Motor neuron (in vitro differentiated cells): ENCODE results near the gene EIF2AK2. TPM values are rescaled to one million over a fixed set of nuclear protein-coding genes. Genes with fewer than 3 reads are reported as not detected.

Experiments used
- ATAC-seq, 8 experiments: fragments of 200-7000 bp; cut with Tn5 transposase; replicated peaks in 6 of 8; 2 replicates each; pipeline ENCODE4 v1.8.0; 2021; ENCODE audit warnings: mild to moderate bottlenecking in 8 of 8, moderate library complexity in 8 of 8
- H3K27ac ChIP-seq, 2 donors: fragments of 250-450 bp; sonication (Bioruptor Pico); 2 replicates each; pipeline ENCODE4 v1.9.0; 2021; ENCODE audit warnings: antibody characterized with exemption in 2 of 2, mild to moderate bottlenecking in 2 of 2, moderate library complexity in 1 of 2
- H3K4me1 ChIP-seq, 2 donors: fragments of 250-450 bp; sonication (Bioruptor Pico); replicated peaks in 1 of 2; 2 replicates each; pipeline ENCODE4 v1.6.1; 2021; ENCODE audit warnings: antibody characterized with exemption in 2 of 2, mild to moderate bottlenecking in 2 of 2, moderate library complexity in 1 of 2
- H3K4me3 ChIP-seq, 5 donors: fragments of 250-450 bp; sonication (Bioruptor Pico); 2 replicates each; pipeline ENCODE4 v1.9.0; 2021; ENCODE audit warnings: antibody characterized with exemption in 5 of 5, mild to moderate bottlenecking in 5 of 5, moderate library complexity in 4 of 5
- WGBS, 10 experiments: fragments of 450-650 bp; shearing (Covaris generic); methylation state at CpG; one replicate each; pipeline ENCODE4 v1.0.0; 2022; 5-methylcytosine and 5-hydroxymethylcytosine counted together
- in situ Hi-C, 9 experiments: fragments of 400-800 bp; cut with MboI; loops; one replicate each; pipeline ENCODE4 v1.15.0; 2021; ENCODE audit warnings: low sequenced_read_pairs in 9 of 9, low pct_unique_long_range_greater_than_20kb in 2 of 9; ENCODE audit not compliant: unreplicated experiment in 9 of 9
- total RNA-seq, 8 experiments: library from RNA; unstranded; fragments of 300-600 nt; gene quantifications; 2 replicates each; pipeline versions ENCODE4 v1.2.3 to v1.2.4, GENCODE V29; 2022

Gene EIF2AK2
- total RNA-seq, 8 experiments from 2014 or later: 7.1 to 38.2 (median 20.0) TPM

DNA sequence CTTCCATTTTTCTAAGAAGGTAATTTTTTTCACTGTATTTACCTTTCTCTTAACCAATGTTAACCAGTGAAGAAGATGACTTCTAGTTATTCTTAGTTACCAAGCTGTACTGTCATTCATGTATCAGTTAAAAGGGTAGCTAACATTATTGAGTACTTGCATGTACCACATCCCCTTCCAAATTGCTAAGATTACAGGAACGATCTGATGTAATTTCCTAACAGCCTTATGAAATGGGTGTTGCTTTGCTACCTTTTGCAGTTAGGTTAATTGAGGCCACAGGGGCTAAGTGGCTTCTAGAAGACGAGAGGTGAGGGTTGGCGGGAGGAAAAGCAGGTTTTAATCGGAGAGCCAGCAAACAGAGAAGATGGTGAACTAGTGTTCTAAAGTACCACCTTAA lies 33.5 kb upstream of the EIF2AK2 start:
- Histone ChIP-seq H3K4me1 (no peaks in the 10 kb centered on the region), H3K27ac (no peak overlapping the region), H3K4me3 (no peak overlapping the region)
- ATAC-seq: peak in 1 of 8 experiments; percentile 48
- in situ Hi-C loops: no loop called here
- 33 to 100% (median 93%) methylated on average over 1 to 4 of the region's 4 CpGs; no CpG with 5 or more reads in 2 of the 10 experiments for WGBS, 10 experiments

DNA sequence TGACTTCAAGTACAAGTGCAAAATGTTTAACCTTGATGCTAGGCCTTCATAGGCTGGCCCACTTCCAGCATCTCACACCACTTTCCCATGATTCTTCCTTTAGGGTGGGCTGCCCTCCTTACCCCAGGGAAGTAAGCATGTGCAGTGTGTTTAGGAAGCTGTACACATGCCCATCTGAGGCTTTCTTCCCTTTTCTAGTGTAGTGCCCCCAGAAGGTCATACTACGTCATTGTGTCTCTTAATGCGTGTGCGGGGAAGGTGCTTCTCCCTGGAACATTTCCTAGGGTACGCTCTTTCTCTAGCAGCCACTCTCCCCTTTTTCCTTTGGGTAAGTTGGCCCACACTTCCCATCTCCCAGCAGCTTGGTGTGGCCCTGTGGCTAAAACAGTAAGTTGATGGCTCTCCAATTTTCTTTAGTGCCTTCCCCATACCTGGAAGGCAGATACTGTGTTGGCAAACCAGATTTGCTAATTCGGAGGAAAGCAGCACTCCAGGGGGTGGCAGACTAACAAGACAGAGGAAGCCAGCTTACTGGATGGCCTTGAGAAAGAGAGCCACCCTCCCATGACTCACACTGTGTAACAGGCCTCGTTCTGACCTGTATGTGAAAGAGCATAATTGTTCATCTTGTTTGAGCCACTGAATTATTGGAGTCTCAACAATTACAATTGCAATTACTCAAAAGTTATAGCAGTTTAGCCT lies 32.8 kb upstream of the EIF2AK2 start:
- in situ Hi-C loops: no loop called here
- ATAC-seq: peak; percentile 73 to 100 (median 92)
- Histone ChIP-seq H3K4me1 (no peaks in the 10 kb centered on the region), H3K27ac (no peak overlapping the region), H3K4me3 (no peak overlapping the region)
- 0 to 74% (median 55%) methylated on average over 1 to 6 of the region's 6 CpGs; no CpG with 5 or more reads in 4 of the 10 experiments for WGBS, 10 experiments

DNA sequence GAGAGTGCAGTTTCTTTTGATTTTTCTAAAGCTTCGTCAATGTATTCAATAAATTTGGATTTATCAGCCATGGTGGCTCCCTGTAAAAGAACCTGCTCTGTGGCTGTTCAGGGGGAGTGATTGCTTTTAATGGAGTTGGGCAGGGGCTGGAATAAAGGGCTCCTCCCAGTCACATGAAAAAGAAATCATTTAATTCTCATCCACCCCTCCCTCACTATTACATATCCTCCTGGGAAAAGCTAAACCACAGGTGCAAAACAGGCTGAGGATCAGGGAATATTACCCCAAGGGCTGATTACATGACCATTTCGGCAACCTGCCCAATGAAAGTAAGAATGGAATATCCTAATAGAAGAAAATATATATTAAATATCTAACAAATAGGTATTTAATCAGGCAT lies 31.8 kb upstream of the EIF2AK2 start, which contains the start of gene SULT6B1:
Gene SULT6B1 (minus strand): TSS at position 101 of the 400 bp plus-strand sequence. CDS start 30 bp downstream, at position 71.
- no peak for ATAC-seq
- in situ Hi-C loops: no loop called here
- no peaks in the 10 kb centered on the region for H3K4me1 ChIP-seq
- WGBS, 10 experiments: 60 to 100% (median 86%) methylated on average over 1 to 2 of the region's 2 CpGs; no CpG with 5 or more reads in 3 of the 10 experiments
- no peak within 1 kb of the TSS for H3K4me3 ChIP-seq
- no peak within 1 kb of the TSS for H3K27ac ChIP-seq

DNA sequence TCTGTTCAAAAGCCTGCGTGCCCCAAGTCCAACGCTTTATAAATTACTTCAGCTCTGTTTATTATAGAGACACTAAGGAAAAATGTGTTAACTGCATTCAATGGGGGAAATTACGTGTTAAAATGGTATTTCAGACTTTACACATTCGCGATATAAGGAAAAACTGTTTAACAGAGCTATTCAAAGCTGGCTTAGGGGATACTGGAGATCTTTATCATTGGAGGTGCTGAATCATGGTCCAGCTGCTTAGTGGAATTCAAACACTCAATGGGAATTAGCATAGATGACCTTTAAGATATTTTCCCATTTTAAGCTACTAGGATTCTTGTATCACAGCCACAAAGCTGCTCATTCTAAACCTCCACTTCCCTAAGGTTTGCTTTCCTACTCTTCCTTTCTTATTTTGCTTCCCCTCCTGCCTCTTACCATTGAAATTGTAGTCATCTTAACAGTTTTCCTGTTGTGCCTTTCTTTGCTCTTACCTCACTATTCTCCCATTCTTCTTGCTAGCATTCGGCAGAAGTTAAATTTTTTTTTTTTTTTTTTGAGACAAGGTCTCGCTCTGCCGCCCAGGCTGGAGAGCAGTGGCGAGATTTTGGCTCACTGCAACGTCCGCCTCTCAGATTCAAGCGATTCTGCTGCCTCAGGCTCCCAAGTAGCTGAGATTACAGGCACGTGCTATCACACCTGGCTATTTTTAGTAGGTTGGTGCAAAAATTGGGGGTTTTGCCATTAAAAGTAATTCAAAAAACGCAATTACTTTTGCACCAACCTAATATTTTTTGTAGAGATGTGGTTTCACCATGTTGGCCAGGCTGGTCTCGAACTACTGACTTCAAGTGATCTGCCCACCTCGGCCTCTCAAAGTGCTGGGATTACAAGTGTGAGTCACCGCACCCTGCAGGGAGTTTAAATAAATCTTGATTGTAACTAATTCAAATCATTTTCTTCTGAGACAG lies 25.2 kb upstream of the EIF2AK2 start:
- in situ Hi-C loops: no loop called here
- Histone ChIP-seq H3K27ac (no peak overlapping the region), H3K4me3 (no peak overlapping the region), H3K4me1 (no peaks in the 10 kb centered on the region)
- ATAC-seq: peak in 2 of 8 experiments; percentile 45 to 78
- 61 to 86% (median 71%) methylated on average over 5 to 16 of the region's 17 CpGs for WGBS, 10 experiments

DNA sequence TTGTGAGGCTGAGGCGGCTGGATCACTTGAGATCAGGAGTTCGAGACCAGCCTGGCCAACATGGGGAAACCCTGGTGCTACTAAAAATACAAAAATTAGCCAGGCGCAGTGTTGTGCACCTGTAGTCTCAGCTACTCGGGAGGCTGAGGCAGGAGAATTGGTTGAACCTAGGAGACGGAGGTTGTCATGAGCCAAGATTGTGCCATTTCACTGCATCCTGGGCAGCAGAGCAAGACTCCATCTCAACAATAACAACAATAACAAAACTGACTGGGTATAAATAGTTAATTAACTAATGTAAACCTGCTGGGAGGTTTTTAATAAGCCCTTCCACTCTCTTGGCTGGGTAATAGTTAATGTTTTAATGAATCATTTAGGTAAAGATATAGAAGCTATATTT lies 23.9 kb upstream of the EIF2AK2 start:
- Histone ChIP-seq H3K4me1 (no peaks in the 10 kb centered on the region), H3K27ac (no peak overlapping the region), H3K4me3 (no peak overlapping the region)
- in situ Hi-C loops: no loop called here
- 80 to 100% (median 100%) methylated on average over 1 to 4 of the region's 5 CpGs; no CpG with 5 or more reads in 1 of the 10 experiments for WGBS, 10 experiments
- ATAC-seq: no peak

DNA sequence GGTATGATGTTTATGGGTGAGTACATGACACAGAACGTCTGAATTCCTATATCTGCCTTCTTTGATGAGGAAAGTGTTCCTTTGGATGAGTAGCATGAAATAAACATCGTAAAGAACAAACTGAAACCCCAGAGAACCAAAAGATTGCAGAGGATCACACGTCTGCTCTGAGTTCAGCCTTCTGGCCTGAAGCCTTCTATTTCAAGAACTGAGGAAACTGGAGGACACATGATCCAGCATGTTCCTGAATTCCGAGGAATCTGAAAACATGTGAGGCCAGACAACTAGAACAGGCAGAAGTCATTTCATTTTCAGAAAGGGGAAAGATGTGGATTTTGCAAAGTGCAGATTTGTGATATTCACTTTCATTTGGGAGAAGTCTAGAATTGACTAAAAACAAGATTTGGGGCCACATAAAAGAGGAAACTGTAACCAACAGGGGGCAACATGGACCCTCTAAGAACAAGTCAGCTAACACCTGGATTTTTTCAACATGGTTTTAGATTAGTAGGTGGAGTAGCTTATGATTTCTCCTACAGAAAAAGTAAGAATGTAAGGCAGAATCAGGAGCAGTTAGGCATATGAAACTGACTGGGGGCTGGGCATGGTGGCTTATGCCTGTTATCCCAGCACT lies 23.3 kb upstream of the EIF2AK2 start:
- no peak overlapping the region for H3K4me3 ChIP-seq
- no peaks in the 10 kb centered on the region for H3K4me1 ChIP-seq
- in situ Hi-C loops: no loop called here
- H3K27ac ChIP-seq: no peak overlapping the region
- ATAC-seq: no peak
- WGBS, 10 experiments: 13 to 88% (median 60%) methylated on average over 1 to 4 of the region's 4 CpGs; no CpG with 5 or more reads in 1 of the 10 experiments

DNA sequence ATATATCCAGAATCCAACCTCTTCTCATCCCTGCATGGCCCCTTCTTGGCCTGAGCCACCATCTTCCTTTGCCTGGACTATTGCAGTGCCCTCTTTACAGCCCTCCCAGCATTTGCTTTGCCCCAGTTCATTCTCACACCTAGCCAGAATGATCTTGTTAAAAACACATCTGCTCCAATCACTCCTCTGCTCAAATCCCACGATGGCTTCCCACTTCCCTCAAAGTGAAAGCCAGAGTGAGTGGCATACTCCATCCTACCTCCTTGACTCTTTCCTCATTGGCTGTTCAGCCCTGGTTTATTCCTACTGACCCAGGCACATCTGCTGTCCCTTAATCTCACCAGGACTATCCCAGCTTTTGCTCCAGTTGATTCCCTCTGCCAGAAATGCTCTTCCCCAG lies 17.0 kb upstream of the EIF2AK2 start:
- Histone ChIP-seq H3K4me3 (no peak overlapping the region), H3K4me1 (no peaks in the 10 kb centered on the region), H3K27ac (no peak overlapping the region)
- WGBS, 10 experiments: 20 to 80% (median 80%) methylated on average over 1 of the region's 1 CpG; no CpG with 5 or more reads in 7 of the 10 experiments
- in situ Hi-C loops: no loop called here
- ATAC-seq: no peak

DNA sequence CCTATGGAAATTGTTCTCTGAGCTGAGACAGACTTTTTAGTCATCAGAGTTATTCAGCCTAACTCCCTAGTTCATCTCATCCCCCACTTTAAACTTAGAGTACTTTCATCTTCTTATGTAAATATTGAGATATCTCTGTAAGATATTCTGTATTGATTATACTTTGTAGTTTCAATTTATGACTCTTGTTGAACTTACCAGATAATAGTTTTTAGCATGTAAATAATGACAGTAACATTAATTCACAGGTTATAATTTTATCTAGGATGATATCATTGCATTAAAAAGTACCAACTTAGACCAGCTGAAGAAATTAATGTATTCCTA lies 14.8 kb upstream of the EIF2AK2 start:
- Histone ChIP-seq H3K4me3 (no peak overlapping the region), H3K27ac (no peak overlapping the region), H3K4me1 (no peaks in the 10 kb centered on the region)
- in situ Hi-C loops: no loop called here
- ATAC-seq: no peak

DNA sequence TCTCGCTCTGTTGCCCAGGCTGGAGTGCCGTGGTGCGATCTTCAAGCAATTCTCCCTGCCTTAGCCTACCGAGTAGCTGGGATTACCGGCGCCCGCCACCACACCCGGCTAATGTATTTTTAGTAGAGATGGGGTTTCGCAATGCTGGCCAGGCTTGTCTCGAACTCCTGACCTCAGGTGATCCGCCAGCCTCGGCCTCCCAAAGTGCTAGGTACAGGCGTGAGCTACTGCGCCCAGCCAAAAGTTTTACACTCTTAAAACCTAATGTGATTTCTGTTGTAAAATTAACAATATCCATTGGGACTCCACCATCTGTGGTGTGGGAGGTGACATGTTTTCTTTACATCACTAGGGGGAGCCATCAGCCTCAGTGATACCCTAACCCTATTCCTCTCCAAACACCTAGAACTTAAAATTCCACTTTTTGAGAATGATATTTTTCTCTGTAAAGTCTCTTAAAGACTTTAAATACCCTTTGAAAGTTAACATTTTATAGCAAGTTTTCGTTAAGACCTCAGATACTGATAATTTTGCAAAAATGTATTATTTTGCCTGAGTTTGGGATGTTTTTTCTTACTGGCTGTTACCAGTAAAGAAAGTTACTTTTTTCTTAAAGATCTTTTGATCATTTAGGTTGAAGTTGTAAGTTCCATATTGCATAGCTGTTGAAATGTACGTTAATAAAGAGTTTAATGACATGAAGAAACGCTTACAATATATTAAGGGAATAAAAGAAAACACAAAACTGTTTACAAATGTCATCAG lies 11.6 kb upstream of the EIF2AK2 start:
- Histone ChIP-seq H3K27ac (no peak overlapping the region), H3K4me1 (no peaks in the 10 kb centered on the region), H3K4me3 (no peak overlapping the region)
- WGBS, 10 experiments: 8 to 73% (median 33%) methylated on average over 2 to 13 of the region's 17 CpGs
- peak in 4 of 8 experiments; percentile 66 to 93 (median 92) for ATAC-seq
- in situ Hi-C loops: no loop called here

DNA sequence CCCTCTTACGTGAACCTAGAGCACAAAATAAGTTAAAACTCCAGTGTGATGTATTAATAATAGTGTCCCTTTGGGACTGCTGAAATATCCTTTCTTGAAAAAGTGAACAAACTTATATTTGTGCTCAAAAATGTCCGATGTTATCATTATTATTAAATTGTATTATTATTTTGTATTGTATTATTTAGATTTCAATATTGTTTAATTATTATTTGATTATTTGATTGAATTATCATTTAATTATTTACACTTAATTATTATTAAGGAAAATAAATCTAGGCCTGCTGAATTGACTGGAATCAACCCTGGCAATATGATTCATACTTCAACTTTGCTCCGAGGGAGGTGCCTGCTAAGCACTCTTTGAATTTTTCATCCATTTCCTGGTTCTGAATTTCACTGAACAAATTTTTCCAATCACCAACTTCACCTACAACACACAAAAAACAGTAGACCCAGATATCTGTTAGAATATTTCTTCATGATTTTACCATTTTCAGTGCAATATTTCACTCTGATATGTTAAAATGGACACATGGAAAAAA lies 10.9 kb upstream of the EIF2AK2 start:
- WGBS, 10 experiments: 63 to 100% (median 90%) methylated on average over 1 to 3 of the region's 3 CpGs
- ATAC-seq: peak in 2 of 8 experiments; percentile 57 to 63
- in situ Hi-C loops: no loop called here
- H3K4me1 ChIP-seq: no peaks in the 10 kb centered on the region
- no peak overlapping the region for H3K27ac ChIP-seq
- no peak overlapping the region for H3K4me3 ChIP-seq

DNA sequence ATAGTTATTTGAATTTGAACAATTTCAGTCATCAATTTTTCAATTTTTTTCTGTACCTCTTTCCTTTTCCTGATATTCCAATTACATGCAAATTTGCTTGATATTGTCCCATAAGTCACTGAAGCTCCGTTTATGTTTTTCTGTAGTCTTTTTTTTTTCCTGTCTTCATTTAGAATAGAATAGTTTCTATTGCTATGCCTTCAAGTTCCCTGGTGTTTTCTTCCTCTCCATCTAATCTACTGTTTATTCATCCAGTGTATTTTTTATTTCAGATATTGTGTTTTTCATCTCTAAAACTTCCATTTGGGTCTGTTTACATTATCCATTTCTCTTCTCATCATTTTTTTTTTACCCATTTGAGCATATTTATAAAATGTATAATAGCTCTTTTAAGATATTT lies 8.0 kb upstream of the EIF2AK2 start:
- Histone ChIP-seq H3K4me1 (no peaks in the 10 kb centered on the region), H3K27ac (no peak overlapping the region), H3K4me3 (no peak overlapping the region)
- 0 to 100% (median 60%) methylated on average over 1 of the region's 1 CpG; no CpG with 5 or more reads in 1 of the 10 experiments for WGBS, 10 experiments
- in situ Hi-C loops: no loop called here
- ATAC-seq: no peak
